NCI-H446 treated with DMSO at 0.1 percent for 48 hours (cell line): ENCODE data around the gene DRICH1.
"Not testable (repeated sequence)": the region's sequence is repeated elsewhere in the genome, so short reads cannot be mapped to it uniquely, and the experiment has no call there.

Experiments used
- DNase-seq: peaks from one replicate; lab custom pipeline; 2025; lab: John Stamatoyannopoulos, UW

Gene DRICH1

GRCh38 chr22:23632178-23632577, at the start of gene DRICH1:
Gene DRICH1, minus strand, starts transcription at chr22:23632321. Its CDS starts 298 bp downstream, at chr22:23632023.
- no peak for DNase-seq

GRCh38 chr22:23681026-23681809, 49.1 kb upstream of the DRICH1 start:
- no peak for DNase-seq

- DNase-seq = no peak
These were observed 46.0 kb upstream of the DRICH1 start for GRCh38 chr22:23678133-23678532.

GRCh38 chr22:23677701-23677995, 45.5 kb upstream of the DRICH1 start:
- DNase-seq = no peak

GRCh38 chr22:23676841-23677700, 45.0 kb upstream of the DRICH1 start:
- not testable (repeated sequence) for DNase-seq

GRCh38 chr22:23675502-23676415, 43.6 kb upstream of the DRICH1 start:
- DNase-seq = no peak

- not testable (repeated sequence) for DNase-seq
These were observed 42.9 kb upstream of the DRICH1 start for GRCh38 chr22:23674886-23675501.

- no peak for DNase-seq
These were observed 41.9 kb upstream of the DRICH1 start for GRCh38 chr22:23673826-23674690.

- DNase-seq = no peak
These were observed 41.0 kb upstream of the DRICH1 start for GRCh38 chr22:23673050-23673620.

- not testable (repeated sequence) for DNase-seq
These were observed 40.4 kb upstream of the DRICH1 start for GRCh38 chr22:23672307-23673049.

GRCh38 chr22:23671387-23671786, 39.3 kb upstream of the DRICH1 start:
- DNase-seq = not testable (repeated sequence)

- DNase-seq = no peak
These were observed 38.5 kb upstream of the DRICH1 start for GRCh38 chr22:23670378-23671295.

- not testable (repeated sequence) for DNase-seq
These were observed 28.3 kb upstream of the DRICH1 start for GRCh38 chr22:23660381-23660780.

- DNase-seq = no peak
These were observed 25.6 kb upstream of the DRICH1 start for GRCh38 chr22:23657727-23658126.

- DNase-seq = no peak
These were observed 23.9 kb upstream of the DRICH1 start for GRCh38 chr22:23655891-23656475.

- no peak for DNase-seq
These were observed 20.6 kb upstream of the DRICH1 start for GRCh38 chr22:23652711-23653110.

- DNase-seq = no peak
These were observed 20.2 kb upstream of the DRICH1 start for GRCh38 chr22:23652286-23652685.

GRCh38 chr22:23651676-23652075, 19.6 kb upstream of the DRICH1 start:
- no peak for DNase-seq
